GM23248 (cell line): ENCODE data around the gene AGMO. TPM values are rescaled to one million over a fixed set of nuclear protein-coding genes. Genes with fewer than 3 reads are reported as not detected.
A peak's percentile ranks its signal among the peaks of the same experiment; 100 is the strongest.

Experiments used
- DNase-seq: peaks from one replicate; pipeline ENCODE4 v3.0.0-alpha.2; 2015
- H2AFZ ChIP-seq: fragments of 200-600 bp; sonication (generic); 2 replicates; pipeline ENCODE4 v1.6.1; 2016; ENCODE audit warnings: antibody characterized with exemption
- H3F3A ChIP-seq: fragments of 200-600 bp; sonication (generic); 2 replicates; pipeline ENCODE4 v1.6.1; 2016; ENCODE audit warnings: mild to moderate bottlenecking, antibody characterized with exemption, mixed run types; ENCODE audit not compliant: insufficient read depth
- H3K27ac ChIP-seq: fragments of 200-600 bp; sonication (generic); 2 replicates; pipeline ENCODE4 v1.5.1; 2016; ENCODE audit warnings: mild to moderate bottlenecking
- H3K27me3 ChIP-seq: fragments of 200-600 bp; sonication (generic); replicated peaks from 2 replicates; pipeline ENCODE4 v1.6.1; 2016; ENCODE audit warnings: mild to moderate bottlenecking; ENCODE audit not compliant: insufficient read depth
- H3K36me3 ChIP-seq: fragments of 200-600 bp; sonication (generic); 2 replicates; pipeline ENCODE4 v1.6.1; 2016; ENCODE audit warnings: low read depth, mild to moderate bottlenecking
- H3K4me1 ChIP-seq: fragments of 200-600 bp; sonication (generic); 2 replicates; pipeline ENCODE4 v1.6.1; 2016; ENCODE audit warnings: mild to moderate bottlenecking; ENCODE audit not compliant: insufficient read depth
- H3K4me2 ChIP-seq: fragments of 200-600 bp; sonication (generic); one replicate; pipeline ENCODE4 v1.6.1; 2016; ENCODE audit warnings: mild to moderate bottlenecking; ENCODE audit not compliant: unreplicated experiment
- H3K4me3 ChIP-seq: fragments of 200-600 bp; sonication (generic); 2 replicates; pipeline ENCODE4 v1.5.1; 2016; ENCODE audit warnings: mild to moderate bottlenecking
- H3K79me2 ChIP-seq: fragments of 200-600 bp; sonication (generic); 2 replicates; pipeline ENCODE4 v1.6.1; 2016; ENCODE audit warnings: mild to moderate bottlenecking; ENCODE audit not compliant: insufficient read depth
- H3K9ac ChIP-seq: fragments of 200-600 bp; sonication (generic); 2 replicates; pipeline ENCODE4 v1.6.1; 2016; ENCODE audit warnings: mild to moderate bottlenecking
- H3K9me2 ChIP-seq: fragments of 200-600 bp; sonication (generic); 2 replicates; pipeline ENCODE4 v1.6.1; 2016; ENCODE audit warnings: mixed run types, mild to moderate bottlenecking, moderate library complexity; ENCODE audit not compliant: insufficient read depth
- H3K9me3 ChIP-seq: fragments of 200-600 bp; sonication (generic); one replicate; pipeline ENCODE4 v1.6.1; 2017; ENCODE audit warnings: low read depth
- H4K20me1 ChIP-seq: fragments of 200-600 bp; sonication (generic); 2 replicates; pipeline ENCODE4 v1.6.0; 2016; ENCODE audit not compliant: insufficient read depth
- EZH2 ChIP-seq: fragments of 200-600 bp; sonication (generic); IDR thresholded peaks from 2 replicates; pipeline ENCODE4 v1.6.1; 2018; ENCODE audit warnings: antibody characterized with exemption, mild to moderate bottlenecking; ENCODE audit not compliant: insufficient read depth, poor library complexity, severe bottlenecking
- EZH2phosphoT487 ChIP-seq: fragments of 200-600 bp; sonication (generic); IDR thresholded peaks from 2 replicates; pipeline ENCODE4 v1.6.1; 2018; ENCODE audit warnings: antibody characterized with exemption, moderate library complexity, mild to moderate bottlenecking, low read depth; ENCODE audit not compliant: insufficient read depth
- WGBS, 2 experiments: methylation state at CpG; one replicate each; pipeline ENCODE4 v1.1.6; 2015 to 2017; ENCODE audit warnings: low lambda C conversion rate in 2 of 2, low coverage in 1 of 2; ENCODE audit errors: missing lambda C conversion rate in 2 of 2; 5-methylcytosine and 5-hydroxymethylcytosine counted together
- in situ Hi-C: fragments of 300-500 bp; cut with MboI; formaldehyde crosslinking; loops from 2 replicates; pipeline ENCODE4 v1.15.0; 2020
- polyA plus RNA-seq: library from polyadenylated mRNA; unstranded; fragments of >200 nt; fragmentation: Nextera tagmentation; extraction: Ambion mirVana; gene quantifications from 2 replicates; pipeline ENCODE4 v1.2.1, GENCODE V29; 2016
- total RNA-seq: library from RNA; depleted of rRNA; stranded (reverse); fragments of >200 nt; shearing (Covaris generic); gene quantifications from 2 replicates; pipeline ENCODE4 v1.2.3, GENCODE V29; 2014; rRNA removed

Gene AGMO
- total and polyA plus RNA-seq, 2 experiments from 2014 or later, result not detected

GRCh38 chr7:15158141-15158810 lies 403.5 kb downstream of the AGMO start:
- WGBS, 2 experiments, result 65 to 75% methylated on average over 3 of the region's 3 CpGs
- H3K27ac ChIP-seq, result no peak overlapping the region
- H4K20me1 ChIP-seq, result no peaks in the 10 kb centered on the region
- in situ Hi-C loops, result no loop called here
- no peak overlapping the region for H3K4me3 ChIP-seq
- H3K36me3 ChIP-seq, result no peaks in the 10 kb centered on the region
- no peak overlapping the region for H2AFZ ChIP-seq
- no peaks in the 10 kb centered on the region for H3F3A ChIP-seq
- H3K27me3 ChIP-seq, result no peaks in the 10 kb centered on the region
- H3K9me3 ChIP-seq, result no peaks in the 10 kb centered on the region
- H3K9me2 ChIP-seq, result no peaks in the 10 kb centered on the region
- no peak overlapping the region for H3K4me2 ChIP-seq
- H3K9ac ChIP-seq, result no peak overlapping the region
- TF ChIP-seq EZH2phosphoT487, result no peak
- TF ChIP-seq EZH2, result no peak
- peak; percentile 12 for DNase-seq
- H3K4me1 ChIP-seq, result no peaks in the 10 kb centered on the region; the same call in 1 of the 2 replicates
- H3K79me2 ChIP-seq, result no peaks in the 10 kb centered on the region

Other genes starting within 250 kb of the AGMO start
- not detected in 2 replicates for gene MEOX2, start 124.7 kb upstream of the AGMO start, total RNA-seq
- not detected in 2 replicates for gene MEOX2, start 124.7 kb upstream of the AGMO start, polyA plus RNA-seq